ENCODE measurements around the gene PHOSPHO2. TPM values are rescaled to one million over a fixed set of nuclear protein-coding genes. Genes with fewer than 3 reads are reported as not detected.

Gene PHOSPHO2
- total and polyA plus RNA-seq, 2 experiments from 2014 or later, result 8.3 to 8.7 TPM

DNA sequence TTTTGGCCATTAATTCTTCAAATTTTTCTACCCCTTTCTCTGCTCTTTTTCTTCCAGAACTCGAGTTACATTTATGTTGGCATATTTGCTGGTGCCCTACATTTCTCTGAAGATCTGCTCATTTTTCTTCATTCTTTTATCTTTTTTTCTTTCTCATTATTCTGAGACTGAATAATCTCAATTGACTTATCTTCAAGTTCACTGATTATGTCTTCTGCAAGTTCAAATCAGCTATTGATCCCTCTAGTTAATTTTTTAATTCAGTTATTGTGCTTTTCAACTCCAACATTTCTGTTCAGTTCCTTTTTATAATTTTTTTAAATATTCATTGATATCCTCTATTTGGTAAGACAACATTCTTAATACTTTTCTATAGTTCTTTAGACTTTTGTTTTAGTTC is 3.3 kb upstream of the PHOSPHO2 start (continued):
- TF ChIP-seq REST (IDR thresholded peaks at IDR 0.05; ENCODE audit: unreplicated experiment) (no peak), ZNF331 (CRISPR knock-in tag; IDR thresholded peaks at IDR 0.05; ENCODE audit: low read depth) (no peak)

DNA sequence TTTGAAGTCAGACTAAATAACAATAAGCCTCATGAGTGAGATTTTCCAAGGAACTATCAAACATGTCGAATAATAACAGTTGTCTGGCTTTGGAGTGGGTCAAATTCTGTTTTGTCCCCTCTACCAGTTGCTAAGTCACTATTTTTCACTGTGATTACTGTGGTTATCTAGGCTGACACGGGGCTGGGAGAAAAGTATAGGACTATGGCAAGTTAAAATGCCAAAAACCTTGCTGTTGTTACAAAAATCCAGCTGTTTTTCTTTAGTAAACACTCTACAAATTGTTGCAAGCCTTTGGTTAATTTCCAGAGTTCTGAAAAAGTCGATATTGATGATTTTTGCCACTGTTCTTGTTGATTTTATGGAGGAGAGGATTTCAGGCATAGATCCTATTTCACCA is 1.6 kb upstream of the PHOSPHO2 start:
- Histone ChIP-seq H3K4me2 (no peak overlapping the region), H3K36me3 (ENCODE audit: insufficient read depth) (no peaks in the 10 kb centered on the region), H3F3A (replicated peaks; ENCODE audit: low read depth) (0 out of 2 replicates have a peak, but pooled peaks cover 3% of the 10 kb centered on the region), H3K4me1 (ENCODE audit: insufficient read depth) (0 out of 2 replicates have a peak, but pooled peaks cover 3% of the 10 kb centered on the region), H3K79me2 (replicated peaks; ENCODE audit: insufficient read depth) (no peaks in the 10 kb centered on the region), H2AFZ (no peak overlapping the region), H3K9me2 (ENCODE audit: insufficient read depth) (no peaks in the 10 kb centered on the region), H4K20me1 (replicated peaks; ENCODE audit: insufficient read depth) (no peaks in the 10 kb centered on the region), H3K27ac (ENCODE audit: low read depth) (no peak overlapping the region), H3K27me3 (ENCODE audit: insufficient read depth) (no peaks in the 10 kb centered on the region), H3K4me3 (no peak overlapping the region)
- H3K4me3 Mint-ChIP-seq, result no peak overlapping the region
- no peak for DNase-seq (ENCODE audit: low spot score)
- H3K9me3 Mint-ChIP-seq, result peaks cover 9% of the 10 kb centered on the region
- ATAC-seq, result no peak
- H3K27ac Mint-ChIP-seq, result no peak overlapping the region
- H3K4me1 Mint-ChIP-seq, result peaks cover 7% of the 10 kb centered on the region
- H3K27me3 Mint-ChIP-seq (ENCODE audit: insufficient read depth, low read depth, poor library complexity), result peaks cover 2% of the 10 kb centered on the region
- peaks cover 13% of the 10 kb centered on the region for H3K36me3 Mint-ChIP-seq (ENCODE audit: low read depth)
- TF ChIP-seq, protein P1, sequence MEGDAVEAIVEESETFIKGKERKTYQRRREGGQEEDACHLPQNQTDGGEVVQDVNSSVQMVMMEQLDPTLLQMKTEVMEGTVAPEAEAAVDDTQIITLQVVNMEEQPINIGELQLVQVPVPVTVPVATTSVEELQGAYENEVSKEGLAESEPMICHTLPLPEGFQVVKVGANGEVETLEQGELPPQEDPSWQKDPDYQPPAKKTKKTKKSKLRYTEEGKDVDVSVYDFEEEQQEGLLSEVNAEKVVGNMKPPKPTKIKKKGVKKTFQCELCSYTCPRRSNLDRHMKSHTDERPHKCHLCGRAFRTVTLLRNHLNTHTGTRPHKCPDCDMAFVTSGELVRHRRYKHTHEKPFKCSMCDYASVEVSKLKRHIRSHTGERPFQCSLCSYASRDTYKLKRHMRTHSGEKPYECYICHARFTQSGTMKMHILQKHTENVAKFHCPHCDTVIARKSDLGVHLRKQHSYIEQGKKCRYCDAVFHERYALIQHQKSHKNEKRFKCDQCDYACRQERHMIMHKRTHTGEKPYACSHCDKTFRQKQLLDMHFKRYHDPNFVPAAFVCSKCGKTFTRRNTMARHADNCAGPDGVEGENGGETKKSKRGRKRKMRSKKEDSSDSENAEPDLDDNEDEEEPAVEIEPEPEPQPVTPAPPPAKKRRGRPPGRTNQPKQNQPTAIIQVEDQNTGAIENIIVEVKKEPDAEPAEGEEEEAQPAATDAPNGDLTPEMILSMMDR (conservative IDR thresholded peaks at IDR 0.05; ENCODE audit: low read depth in 2 of 2), result no peak
- TF ChIP-seq ZNF114 (CRISPR knock-in tag; IDR thresholded peaks at IDR 0.05), result no peak
- no peak for TF ChIP-seq ZNF331 (CRISPR knock-in tag; IDR thresholded peaks at IDR 0.05; ENCODE audit: low read depth)
- TF ChIP-seq ZNF462 (CRISPR knock-in tag; IDR thresholded peaks at IDR 0.05), result no peak
- no peak for TF ChIP-seq POLR2AphosphoS5 (IDR thresholded peaks at IDR 0.05; ENCODE audit: low read depth)
- TF ChIP-seq REST (IDR thresholded peaks at IDR 0.05; ENCODE audit: unreplicated experiment), result no peak
- TF ChIP-seq STAT1 (IDR thresholded peaks at IDR 0.05; ENCODE audit: unreplicated experiment), result no peak
- TF ChIP-seq JUNB (IDR thresholded peaks at IDR 0.05; ENCODE audit: unreplicated experiment), result no peak
- no peak for TF ChIP-seq EZH2 (IDR thresholded peaks at IDR 0.05; ENCODE audit: low read depth, unreplicated experiment)
- no peak for TF ChIP-seq EZH2phosphoT487 (IDR thresholded peaks at IDR 0.05; ENCODE audit: unreplicated experiment)
